HG03064 (cell line): ENCODE measurements around the gene GATA6.
"Not testable (repeated sequence)": the region's sequence is repeated elsewhere in the genome, so short reads cannot be mapped to it uniquely, and the experiment has no call there.

Experiments
- ATAC-seq: cut with Tn5 transposase; IDR thresholded peaks from one replicate; pipeline ENCODE4 v1.9.1; 2021; ENCODE audit warnings: low read depth; ENCODE audit not compliant: unreplicated experiment

The GATA6 gene

DNA sequence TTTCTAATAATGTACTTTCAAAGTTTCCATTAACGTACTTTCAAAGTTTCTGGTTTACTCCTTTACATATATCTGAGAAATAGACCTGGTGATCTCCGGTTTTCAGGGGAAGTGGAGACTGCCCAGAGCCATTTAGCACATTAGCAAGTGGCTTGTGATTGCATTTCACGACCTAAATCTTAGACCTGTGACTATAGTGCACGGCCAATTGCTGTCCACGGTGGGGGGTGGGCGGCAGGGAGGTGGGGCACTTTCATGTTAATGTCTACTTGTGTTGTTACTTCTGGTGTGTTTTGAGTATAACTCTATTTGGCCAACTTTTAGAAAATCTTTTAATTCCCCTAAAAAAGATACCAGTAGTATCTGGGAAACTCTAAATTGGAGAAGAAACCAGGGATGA lies 11.3 kb downstream of the GATA6 start:
- no peak for ATAC-seq

DNA sequence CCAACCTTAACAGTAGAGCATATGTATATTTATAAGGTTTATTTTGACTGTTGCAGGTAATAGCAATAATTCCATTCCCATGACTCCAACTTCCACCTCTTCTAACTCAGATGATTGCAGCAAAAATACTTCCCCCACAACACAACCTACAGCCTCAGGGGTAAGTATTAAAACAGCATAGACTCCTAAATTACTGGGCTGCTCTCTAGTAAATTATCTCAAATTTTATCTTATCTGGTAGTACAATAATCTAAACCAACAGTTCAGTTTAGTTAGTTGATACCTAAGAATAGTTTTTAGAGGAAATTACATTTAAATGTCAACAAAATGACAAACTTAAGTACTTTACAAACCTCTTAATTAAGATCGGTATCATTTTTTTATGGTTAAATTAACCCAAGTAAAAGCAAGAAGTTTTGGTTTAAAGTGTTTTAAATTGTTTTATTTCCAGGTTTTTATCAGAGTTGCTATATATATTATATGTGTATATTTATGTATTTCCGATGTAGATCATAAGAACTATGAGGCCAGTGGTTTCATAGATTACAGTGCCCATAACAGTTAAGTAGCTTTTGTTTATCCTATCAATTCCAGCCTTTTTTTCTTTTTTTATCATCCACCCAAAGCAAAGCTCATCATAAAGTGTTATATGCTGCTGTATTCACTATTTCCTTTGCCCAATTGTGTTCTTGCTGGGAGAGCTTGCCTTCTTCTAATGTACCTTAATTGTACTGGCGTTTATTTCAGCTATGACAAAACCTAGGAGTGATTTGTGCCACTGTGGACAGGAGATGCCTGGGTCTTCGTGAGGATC lies 13.7 kb downstream of the GATA6 start:
- ATAC-seq: no peak

DNA sequence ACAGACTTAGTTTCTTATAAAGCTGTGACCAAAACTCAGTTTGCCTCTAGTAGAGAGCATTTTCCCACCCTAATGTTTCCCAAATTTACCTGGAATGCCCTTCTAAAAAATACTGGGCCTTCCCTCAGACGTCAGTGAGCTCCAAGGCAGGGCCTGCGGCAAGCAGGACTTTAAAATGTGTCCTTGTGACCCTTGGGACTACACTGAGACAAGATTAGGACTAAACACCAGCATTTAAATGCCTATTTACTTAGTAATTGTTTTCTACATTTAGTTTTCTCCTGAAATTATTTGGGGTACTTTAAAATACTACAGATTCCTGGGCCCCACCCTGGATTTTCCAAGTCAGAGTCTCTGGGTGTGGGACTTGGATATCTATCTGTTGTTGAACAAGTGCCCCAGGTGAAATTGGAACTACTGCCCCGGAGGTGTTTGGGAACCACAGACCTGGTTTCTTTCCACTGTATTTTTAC lies 14.3 kb downstream of the GATA6 start:
- ATAC-seq: no peak

DNA sequence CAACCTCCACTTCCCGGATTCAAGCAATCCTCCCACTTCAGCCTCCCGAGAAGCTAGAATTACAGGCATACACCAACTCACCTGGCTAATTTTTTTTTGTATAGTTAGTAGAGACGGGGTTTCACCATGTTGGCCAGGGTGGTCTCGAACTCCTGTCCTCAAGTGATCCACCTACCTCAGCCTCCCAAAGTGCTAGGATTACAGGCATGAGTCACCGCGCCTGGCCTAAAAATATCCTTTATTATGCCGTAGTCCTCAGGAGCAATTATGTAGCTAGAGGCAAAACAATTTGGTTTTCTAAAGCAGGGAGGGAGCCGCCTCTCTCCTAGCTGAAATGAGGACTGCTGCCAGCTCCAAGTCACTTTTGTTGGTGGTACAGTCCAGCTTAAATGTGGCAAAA lies 15.2 kb downstream of the GATA6 start:
- not testable (repeated sequence) for ATAC-seq

DNA sequence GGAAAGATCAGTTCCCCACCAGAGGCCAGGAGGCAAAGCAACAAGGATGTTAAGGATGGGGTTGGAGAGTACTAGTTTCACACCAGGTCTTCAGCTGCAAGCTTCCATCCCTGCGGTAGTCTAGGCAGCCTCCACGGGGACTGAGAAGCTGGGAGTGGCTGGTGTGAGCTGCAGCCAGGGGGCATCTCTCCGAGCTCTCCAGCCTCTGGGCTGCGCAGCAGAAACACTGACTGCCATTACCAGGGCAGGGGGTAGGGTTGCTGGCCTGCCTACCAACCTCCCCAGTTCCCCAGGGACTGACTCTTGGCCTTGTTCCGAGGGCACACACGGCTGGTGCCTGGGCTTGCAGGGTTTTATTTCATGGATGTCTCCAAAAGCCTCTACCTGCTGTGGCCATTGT lies 15.9 kb downstream of the GATA6 start:
- no peak for ATAC-seq

DNA sequence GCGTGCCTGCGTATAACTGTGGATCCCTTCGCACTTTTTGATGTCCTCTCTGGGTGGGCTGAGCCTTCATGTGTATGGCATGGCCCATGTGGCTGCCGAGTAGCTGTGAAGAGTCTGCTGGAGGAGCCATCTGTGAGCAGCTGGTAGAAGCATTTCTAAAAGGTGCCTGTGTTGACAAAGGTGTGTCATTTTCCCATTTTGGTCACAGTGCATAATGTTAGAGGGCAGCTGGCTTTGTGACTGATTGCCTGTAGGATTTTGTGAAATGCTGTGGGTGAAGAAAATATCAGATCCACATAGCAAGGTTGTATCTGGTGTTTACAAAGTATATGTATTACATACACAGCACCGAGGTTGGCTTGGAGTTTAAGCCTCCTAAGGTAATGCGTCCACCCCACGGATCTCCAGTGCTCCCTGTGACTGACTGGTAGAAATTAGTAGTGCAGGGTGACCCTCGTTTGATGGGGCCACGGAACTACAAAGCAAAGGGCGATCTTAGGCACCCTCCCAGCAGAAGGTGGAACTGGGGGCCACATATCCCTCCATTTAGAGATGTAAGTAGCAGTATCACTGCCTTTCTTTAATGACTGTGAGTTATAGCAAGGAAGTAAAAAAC lies 16.5 kb downstream of the GATA6 start:
- no peak for ATAC-seq

DNA sequence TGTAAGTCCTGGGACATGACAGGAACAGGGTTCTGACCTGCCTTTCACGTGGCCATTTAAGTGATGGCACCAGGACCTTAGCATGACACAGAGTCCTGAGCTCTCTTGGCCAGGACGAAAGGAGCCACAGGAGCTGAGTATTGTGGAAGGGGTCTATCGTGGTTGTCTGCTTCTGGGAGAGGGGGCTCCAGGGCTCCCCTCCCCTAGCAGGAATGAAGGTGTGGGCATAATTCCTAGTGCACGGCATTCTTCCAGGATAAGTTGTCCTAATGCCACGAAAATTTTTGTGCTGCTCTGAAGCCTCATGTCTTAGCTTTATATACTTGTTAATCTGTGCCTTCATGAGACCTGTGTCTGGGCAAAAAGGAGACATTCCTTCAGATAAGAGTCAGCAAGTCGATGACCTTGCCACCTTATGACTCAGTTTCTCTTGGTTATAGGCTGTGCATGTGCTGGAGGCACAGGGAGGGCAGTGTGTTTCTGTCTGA lies 17.1 kb downstream of the GATA6 start:
- no peak for ATAC-seq

DNA sequence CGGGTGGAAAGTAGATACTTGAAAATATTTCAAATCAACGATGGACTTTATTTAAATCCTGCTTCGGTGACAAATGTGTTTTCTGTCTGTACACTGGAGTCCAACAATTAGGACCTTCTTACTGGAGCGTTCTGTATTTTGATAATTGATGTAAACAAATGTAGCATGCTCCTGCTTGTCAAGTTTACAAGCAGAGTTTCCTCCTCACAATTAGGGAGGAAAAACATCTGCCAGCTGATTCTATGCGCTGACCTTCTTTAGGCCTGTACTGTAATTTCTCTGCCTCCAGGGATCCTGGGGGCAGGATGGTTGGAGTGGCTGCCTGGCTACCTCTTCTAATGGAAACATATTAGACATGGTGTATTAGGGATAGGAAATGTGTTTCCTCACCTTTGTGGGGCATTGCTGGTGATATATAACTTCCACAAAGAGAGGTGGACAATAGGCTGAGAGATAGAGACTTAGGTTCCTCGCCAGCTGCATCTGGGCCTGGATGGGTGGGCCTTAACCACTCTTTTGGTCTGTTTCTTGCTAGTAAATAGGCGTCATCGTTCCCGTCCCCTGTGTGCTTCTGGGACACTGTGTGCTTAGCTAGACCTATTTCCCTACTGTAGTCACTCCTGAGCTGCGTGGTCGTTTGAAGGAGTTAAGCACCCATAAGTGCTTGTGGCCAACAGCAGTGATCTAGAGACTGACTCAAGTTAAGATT lies 19.3 kb downstream of the GATA6 start:
- ATAC-seq: no peak

DNA sequence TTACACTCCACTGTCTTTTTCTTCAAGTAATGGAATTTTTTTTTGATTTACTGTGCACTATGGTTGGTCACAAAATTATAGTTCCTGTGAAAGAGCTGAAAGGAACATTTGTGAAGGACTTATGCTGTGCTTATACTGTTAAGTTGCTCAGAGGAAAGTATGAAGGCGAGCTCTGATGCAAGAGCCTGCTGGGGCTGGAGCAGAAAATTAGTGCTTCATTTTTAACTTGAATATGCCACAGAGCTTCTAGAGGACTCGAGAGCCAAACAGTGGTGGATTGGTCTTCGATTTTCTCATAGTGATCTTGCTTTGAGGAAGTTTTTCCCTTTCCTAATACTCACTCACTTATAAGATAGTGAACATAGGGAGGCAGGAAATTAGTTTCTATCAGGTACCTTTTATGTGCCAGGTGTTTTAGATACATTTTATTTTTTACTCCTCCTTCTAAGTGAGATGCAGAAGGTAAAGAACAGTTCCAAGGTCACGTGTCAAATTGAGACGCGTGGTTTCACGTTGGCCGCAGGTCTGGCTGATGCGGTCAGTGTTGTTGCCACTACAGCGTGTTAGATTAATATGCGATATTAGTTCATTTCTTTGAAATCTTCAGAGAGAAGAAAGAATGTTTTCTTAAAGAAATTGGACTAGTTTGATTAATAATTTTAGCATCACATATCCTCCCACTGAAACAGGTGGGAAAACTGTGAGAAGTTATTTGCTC lies 20.2 kb downstream of the GATA6 start:
- no peak for ATAC-seq

DNA sequence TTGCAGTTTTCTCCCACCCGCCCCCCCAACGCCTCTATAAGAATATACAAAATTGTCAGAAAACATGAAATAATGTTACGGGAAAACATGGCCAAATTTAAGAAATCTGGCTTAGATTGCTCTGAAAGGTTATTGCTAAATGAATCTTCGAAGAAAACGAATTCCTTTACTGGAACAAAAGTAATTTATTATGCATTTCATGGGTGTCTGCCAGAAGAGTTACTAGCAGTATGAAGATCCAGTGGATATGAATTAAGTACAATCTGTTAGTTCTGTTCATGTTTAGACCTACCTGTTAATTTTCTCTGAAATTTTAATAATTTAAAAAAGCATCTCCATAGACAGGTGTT lies 21.9 kb downstream of the GATA6 start:
- no peak for ATAC-seq

DNA sequence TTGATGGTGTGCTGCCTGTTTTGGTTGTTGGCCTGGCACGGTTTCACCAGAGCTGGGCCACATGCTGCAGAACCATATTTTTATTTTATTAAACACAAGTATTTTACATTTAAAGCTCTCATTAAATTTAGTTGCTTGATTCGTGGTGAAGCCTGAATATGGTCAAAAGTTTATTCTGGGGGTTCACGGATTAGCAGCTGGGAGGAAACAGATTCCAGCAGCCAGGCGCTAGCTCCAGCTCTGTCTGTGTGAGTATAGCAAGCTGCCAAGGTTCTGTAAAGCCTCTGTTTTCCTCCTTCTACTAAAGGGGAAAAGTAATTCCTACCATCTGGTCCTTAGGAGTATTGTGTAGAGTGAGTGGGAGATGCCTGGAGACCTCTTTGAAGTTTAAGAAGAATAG lies 22.5 kb downstream of the GATA6 start:
- no peak for ATAC-seq

DNA sequence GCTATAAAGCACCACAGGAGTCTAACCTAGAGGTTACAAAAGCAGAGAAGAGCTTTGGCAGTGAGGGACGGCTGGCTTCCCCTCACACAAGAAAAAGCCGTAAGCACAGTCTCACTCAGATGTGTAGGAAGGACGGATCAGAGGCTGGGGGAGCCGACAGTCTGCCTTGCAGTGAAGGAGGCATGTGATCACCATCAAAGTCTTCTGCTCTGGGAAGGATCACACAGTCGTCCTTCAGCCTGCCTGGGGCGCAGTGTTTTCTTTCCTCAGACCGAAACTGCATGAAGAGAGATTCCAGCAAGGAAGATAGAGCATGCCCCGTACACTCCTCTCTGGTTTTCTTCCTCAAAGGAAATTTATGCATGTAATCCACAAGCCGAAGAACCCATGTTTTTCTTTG lies 24.1 kb downstream of the GATA6 start:
- ATAC-seq: no peak

DNA sequence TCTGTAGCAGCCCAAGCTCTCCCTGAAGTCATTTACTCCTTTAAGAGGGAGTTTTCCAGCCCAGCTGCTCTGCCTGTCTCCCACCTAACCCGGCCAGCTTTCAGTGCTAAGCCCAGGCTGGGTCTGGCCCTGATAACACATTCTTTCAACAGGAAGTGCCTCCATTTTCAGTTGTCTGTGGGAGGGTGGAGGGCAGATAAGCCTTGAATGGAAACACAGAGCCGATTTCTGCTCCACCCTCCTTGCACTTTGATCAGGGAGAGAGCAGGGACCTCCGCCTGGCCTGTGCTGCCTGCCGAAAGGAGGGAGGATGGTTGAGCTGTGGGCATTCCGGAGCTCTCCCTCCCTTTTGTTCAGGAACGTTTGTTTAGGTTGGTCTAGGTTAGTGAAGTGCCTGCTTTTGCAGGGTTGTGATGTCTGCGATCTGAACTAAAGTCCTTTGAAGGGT lies 24.8 kb downstream of the GATA6 start:
- no peak for ATAC-seq

DNA sequence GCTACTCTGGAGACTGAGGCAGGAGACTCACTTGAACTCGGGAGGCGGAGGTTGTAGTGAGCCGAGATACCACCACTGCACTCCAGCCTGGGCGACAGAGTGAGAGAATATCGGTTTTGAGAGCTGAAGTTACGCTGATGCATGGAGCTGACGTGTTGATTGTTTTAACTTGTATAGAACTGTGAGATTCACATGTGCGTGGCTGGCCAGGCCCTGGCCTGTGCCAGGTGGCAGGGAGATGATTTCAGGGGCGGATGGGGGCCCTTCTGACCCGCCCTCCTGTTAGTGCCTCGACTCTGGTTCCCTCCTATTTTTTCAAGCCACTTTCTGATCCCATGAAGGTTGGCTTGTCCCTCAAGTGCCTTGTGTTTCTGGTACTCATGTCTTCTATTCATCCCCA lies 25.7 kb downstream of the GATA6 start:
- ATAC-seq: no peak

DNA sequence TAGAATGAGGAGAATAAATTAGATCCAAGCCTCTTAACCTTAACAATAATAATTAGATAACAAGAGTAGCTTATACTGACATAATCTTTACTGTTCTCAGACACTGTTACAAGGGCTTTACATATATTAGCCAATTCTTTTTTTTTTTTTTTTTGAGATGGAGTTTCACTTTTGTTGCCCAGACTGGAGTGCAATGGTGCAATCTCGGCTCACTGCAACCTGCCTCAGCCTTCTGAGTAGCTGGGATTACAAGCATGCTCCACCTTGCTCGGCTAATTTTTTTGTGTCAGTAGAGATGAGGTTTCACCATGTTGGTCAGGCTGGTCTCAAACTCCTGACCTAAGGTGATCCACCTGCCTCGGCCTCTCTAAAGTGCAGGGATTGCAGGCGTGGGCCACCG lies 27.6 kb downstream of the GATA6 start:
- not testable (repeated sequence) for ATAC-seq

DNA sequence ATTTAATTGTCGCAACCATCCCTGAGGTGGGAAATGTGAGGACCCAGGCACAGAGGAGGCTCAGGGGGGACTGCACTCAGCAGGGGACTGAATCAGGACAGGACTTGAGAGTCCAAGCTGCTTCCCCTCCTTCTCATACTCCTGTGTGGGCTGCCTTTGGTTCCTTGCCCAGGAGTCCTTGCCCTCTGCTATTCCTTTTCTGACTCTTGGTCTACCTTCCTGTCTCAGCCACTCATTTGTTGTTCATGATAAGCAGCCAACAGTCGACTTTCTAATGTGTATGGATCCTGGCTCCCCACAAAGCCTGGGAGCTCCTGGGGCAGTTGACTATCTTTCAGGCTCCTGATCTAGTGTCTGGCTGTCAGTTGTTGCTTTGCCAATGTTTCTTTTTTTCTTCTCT lies 28.3 kb downstream of the GATA6 start:
- no peak for ATAC-seq

DNA sequence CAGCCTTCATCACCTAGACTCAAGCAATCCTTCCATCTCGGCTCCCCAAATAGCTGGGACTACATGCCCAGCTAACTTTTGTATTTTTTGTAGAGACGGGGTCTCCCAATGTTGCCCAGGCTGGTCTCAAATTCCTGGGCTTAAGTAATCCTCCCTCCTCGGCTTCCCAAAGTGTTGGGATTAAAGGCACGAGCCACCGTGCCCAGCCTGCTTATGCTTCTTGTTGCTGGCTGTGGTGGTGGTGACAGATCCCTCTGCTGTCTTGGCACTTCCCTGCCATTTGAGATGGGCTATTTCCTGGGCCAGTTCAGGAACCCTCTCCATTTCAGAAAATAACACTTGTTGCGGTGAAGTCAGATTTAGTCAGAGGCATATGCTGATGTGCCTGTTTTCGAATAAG lies 28.8 kb downstream of the GATA6 start:
- ATAC-seq: no peak

DNA sequence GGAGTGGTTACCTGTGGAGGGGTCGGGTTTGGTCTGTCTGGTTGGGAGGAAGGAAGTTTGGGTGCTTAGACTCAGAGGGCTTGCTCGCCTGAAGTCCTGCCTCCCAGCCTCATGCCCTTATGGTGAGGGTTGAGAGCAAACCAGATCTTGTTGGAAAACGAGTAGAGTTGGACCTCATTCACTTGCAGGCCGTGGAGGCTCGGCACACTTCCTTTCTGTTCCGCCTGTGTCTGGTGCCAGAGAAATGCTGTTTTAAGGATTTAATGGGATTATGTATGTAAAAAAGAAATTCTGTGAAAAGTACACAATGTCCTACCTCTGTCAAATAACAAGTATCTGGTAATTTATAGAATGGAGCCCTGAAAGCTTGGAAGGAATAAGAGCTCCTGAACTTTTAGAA lies 29.6 kb downstream of the GATA6 start:
- no peak for ATAC-seq

DNA sequence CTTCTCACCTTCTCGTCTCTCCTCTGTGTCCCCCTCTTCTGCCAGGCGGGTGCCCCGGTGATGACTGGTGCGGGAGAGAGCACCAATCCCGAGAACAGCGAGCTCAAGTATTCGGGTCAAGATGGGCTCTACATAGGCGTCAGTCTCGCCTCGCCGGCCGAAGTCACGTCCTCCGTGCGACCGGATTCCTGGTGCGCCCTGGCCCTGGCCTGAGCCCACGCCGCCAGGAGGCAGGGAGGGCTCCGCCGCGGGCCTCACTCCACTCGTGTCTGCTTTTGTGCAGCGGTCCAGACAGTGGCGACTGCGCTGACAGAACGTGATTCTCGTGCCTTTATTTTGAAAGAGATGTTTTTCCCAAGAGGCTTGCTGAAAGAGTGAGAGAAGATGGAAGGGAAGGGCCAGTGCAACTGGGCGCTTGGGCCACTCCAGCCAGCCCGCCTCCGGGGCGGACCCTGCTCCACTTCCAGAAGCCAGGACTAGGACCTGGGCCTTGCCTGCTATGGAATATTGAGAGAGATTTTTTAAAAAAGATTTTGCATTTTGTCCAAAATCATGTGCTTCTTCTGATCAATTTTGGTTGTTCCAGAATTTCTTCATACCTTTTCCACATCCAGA lies 31.3 kb downstream of the GATA6 start:
- ATAC-seq: no peak

DNA sequence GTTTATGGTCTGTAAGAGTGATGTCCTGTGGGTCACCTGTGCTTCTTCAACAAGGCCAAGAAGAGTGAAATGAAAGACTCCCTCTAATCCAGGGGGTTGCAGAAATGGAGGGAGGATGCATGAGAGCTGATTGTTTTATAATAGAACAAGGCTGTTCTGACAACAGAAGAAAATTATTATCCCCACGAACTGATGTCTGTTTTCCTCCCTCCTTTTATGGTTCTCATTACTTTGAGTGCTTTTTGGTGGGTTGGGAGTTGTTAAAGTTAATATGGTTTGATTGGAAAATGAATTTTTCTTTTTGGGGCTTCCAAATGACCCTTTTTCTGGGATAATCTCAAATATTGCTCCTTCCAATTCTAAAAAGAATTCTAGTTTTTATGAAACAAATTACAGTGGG lies 33.6 kb downstream of the GATA6 start:
- ATAC-seq: no peak
